Measurements from ENCODE around the gene NAA10.

NAA10 gene

DNA sequence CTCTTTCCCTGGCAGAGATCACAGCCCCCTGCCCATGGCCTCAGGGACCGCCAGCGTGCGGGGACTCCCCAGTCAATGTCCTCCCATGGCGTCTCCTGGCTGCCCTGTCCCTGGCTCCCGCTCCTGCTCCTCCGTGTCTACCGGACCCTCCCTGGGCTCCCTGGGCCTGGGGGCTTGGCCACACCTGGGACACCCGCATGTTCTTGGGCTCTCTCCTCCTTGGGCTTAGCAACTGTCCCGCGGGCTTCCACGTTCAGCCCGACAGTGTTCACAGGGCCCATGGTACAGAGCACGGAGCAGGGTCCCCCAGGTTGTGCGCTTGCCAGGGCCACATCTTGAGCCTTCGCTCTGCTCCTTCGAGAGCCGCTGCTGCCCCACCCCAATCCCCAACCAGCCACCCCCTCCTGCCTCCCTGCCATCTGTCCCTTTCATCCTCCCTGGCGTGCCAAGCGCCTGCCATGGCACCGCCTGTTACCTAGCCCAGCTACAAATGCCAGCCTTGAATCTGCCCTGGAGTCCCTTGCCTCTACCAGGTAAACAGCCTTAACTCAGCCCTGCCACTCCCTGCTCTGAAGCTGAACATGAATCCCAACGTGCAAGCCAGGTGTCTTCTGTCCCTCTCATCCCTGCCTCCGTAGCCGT, 26.5 kb downstream of the NAA10 start:
- no peak for DNase-seq

DNA sequence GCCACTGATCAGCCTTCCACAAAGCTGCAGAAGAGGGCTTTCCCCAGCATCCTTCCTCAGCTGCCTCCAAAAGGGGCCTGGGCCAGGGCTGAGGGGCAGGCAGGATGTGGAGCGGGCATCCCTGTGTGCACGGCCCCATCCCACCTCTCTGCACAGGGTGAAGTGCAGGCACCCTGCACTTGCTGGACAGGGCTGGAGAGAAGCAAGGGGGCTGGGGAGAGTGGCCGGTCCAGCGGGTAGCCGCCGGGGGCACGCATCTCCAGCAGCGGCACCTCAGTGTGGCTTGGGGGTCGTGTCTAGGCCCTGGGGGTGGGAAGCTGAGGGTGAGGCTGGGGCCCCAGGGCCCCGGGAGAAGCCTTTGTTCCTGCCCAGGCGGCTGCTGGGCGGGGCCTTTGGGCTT, 27.4 kb downstream of the NAA10 start:
- no peak for DNase-seq

DNA sequence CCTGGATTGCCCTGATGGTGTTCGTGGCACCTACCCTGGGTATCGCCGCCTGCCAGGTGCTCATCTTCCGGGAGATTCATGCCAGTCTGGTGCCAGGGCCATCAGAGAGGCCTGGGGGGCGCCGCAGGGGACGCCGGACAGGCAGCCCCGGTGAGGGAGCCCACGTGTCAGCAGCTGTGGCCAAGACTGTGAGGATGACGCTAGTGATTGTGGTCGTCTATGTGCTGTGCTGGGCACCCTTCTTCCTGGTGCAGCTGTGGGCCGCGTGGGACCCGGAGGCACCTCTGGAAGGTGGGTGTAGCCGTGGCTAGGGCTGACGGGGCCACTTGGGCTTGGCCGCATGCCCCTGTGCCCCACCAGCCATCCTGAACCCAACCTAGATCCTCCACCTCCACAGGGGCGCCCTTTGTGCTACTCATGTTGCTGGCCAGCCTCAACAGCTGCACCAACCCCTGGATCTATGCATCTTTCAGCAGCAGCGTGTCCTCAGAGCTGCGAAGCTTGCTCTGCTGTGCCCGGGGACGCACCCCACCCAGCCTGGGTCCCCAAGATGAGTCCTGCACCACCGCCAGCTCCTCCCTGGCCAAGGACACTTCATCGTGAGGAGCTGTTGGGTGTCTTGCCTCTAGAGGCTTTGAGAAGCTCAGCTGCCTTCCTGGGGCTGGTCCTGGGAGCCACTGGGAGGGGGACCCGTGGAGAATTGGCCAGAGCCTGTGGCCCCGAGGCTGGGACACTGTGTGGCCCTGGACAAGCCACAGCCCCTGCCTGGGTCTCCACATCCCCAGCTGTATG, 28.5 kb downstream of the NAA10 start:
- no peak for DNase-seq

DNA sequence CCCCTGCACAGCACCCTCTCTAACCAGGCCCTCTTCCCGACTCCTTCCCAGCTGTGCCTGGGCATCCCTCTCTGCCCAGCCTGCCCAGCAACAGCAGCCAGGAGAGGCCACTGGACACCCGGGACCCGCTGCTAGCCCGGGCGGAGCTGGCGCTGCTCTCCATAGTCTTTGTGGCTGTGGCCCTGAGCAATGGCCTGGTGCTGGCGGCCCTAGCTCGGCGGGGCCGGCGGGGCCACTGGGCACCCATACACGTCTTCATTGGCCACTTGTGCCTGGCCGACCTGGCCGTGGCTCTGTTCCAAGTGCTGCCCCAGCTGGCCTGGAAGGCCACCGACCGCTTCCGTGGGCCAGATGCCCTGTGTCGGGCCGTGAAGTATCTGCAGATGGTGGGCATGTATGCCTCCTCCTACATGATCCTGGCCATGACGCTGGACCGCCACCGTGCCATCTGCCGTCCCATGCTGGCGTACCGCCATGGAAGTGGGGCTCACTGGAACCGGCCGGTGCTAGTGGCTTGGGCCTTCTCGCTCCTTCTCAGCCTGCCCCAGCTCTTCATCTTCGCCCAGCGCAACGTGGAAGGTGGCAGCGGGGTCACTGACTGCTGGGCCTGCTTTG, 29.2 kb downstream of the NAA10 start:
- no peak for DNase-seq

DNA sequence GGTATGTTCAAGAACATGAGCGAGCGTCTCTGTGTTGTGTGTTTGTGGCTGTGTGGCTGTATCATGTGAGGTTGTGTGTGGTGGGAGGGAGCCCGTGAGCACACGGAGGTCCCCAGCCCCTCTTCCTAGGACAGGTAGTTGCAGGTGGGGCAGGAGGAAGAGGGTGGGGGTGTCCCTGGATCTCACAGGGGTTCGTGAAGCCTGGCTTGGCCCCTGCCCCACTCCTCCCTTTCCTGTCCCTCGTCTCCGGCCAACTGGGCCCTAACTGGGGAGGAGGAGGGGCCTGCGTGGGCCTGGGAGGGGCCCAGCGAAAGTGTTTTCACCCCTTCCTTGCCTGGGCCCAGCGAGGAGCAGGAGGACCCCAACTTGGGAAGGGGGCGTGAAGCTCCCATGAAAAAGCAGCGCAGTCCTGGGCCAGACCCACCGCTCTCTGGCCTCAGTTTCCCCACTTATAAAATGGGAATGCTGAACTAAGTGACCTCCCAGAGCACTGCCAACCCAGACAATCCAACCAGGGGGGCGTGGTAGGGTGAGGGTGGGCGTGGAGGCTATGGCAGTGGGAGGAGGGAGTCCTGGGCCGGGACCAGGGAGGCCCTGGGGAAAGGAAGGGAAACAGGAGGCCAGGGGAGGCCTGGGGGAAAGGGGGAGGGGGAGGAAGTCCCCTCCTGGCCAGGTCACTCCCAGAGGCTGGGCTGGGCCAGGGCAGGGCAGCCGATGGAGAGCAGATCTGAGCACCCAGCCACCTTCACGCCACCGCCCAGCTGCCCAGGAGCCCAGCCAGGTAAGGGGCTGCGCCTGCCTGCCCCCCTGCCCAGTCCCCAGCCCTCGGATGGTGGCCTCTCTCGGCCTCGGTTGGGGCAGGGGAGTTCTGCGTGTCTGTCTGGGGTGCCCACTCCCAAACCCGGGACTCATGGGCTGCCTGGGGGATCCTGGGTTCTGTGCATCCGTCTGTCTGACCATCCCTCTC, 30.6 kb downstream of the NAA10 start, which contains the start of gene AVPR2:
AVPR2 (plus strand) TSS at position 683 of the 967 bp plus-strand sequence. CDS start 473 bp downstream, outside the sequence.
- DNase-seq, result no peak

DNA sequence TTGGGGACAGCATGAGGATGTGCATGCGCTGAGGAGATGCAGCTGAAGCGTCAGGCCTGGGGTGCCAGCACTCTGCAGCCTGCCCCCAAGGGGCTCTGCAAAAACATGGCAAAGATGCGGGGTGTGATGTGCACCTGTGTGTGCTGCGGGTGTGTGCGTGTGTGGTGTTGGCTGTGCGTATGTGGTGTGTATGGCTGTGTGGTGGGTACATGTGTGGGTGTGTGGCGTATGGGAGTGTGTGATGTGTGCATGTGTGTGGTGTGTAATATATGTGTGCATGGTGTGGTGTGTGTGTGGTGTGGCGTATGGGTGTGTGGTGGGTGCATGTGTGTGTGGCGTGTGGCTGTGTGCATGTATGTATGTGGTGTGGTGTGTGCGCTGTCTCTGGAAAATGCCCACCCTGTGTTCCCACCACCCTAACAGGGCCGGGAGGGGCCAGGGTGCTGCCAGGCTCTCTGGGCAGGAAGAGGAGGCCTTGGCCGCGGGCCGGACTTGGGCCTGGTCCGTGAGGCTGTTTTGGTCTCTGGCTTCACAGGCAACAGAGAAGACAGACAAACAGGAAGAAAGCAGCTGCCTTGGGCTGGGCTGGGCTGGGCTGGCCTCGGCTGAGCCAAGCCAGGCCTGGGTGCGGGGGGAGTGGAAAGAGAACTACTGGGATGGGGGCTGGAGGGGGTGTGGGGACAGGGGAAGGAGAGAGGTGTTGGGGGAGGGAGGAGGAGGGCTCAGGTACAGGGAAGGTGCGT, 31.4 kb downstream of the NAA10 start:
- no peak for DNase-seq

DNA sequence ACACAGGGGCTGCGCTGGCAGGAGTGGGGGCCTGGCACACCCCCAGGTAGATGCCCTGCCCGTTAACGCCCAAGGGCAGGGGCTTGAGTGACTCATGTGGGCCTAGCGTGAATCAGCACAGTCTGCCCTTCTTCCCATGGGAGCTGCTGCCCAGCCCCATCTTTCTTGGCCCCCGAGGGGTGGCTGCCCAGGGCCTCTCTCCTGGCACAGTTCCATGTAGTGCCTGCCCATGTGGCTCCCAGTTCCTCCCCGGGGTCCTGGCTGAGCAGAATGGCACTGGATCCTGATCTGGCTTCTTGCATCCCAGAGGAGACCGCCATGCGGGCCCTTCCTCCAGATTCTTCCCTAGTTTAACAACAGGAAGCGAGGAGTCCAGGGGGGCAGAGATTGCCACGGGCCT, 32.5 kb downstream of the NAA10 start:
- DNase-seq, result peak; percentile 61

DNA sequence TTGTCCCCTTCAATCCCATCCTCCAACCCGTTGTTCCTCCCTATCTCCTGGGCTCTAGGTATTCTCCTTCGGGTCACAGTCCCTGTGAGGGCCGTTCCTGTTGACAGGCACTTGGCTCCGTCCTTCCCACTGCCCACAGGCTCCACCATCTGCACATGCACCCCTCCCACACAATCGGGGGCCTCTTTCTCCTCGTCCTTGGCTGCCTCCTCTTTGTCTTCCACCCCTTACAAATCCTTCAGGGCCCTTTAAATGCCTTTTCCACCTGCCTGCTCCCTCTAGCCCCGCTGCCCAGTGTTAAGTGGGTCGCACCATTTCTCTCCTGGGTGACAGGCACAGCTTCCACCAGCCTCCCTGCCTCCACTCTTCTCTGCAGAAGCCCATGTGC, 33.1 kb downstream of the NAA10 start:
- no peak for DNase-seq

DNA sequence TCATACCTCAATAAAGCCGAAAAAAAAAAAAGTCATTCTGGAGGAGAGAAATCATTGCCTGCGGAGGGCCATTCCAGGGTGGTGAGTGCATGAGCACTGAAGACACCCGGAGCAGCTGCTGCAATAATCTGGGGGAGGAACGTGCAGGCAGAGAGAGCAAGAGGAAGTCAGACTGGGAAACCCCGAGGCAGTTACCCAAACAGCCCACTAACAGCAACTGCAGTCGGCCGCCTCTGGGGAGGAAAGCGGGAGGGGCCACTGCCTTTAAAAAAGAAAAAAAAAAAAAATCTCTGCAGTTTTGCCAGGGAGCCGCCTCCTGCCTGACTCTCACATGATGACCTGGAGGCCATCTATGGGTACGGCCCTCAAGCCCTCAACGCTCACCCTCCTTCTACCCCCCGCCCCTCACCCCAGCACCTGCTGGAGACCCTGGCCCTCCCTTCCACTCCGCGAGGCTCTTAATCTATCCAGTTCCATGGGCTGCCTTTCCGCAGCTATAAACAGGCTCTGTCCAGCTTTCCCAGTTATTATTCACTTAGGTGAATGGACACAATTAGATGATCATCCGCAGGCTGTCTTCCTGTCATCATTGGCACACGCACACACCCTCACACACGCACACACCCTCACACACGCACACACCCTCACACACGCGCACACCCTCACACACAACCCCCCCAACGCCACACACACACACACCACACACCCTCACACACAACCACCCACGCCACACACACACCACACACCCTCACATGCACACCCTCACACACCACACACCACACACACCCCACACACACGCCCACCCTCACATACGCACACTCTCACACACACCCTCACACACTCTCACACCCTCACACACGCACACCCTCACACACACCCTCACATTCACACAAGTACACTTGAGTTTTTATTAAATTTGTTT, 33.7 kb downstream of the NAA10 start:
- DNase-seq, result peak; percentile 68

DNA sequence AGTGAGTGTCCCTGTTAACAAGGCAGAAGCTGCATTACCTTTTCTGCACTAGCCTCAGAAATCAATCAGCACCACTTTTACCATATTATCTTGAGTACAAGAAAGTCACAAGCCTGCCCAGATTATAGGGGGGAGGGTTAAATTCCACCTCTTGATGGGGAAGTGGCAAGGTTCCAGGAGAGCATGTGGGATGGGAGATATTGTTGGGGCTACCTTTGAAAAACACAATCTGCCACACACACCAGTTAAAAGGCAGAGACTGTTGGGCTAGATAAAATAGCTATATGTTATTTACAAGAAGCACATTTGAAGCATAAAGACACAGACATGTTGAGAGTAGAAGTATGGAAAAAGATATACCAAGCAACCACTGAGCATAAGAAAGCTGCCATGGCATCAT, 36.9 kb downstream of the NAA10 start:
- no peak for DNase-seq

DNA sequence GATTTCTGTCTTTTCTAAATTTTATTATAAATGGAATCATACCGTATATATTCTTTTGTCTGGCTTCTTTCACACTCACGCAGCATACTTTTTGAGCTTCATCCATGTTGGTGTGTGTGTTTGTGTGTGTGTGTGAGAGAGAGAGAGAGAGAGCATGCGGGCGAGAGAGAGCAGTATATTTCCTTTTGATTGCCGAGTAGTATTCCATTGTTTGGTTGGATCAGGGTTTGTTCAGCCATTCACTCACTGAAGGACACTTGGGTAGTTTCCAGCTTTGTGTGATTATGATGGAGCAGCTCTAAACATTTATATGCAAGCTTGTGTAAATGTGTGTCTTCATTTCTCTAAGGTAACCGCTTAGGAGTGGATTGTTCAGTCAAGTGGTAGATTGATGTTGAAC, 45.7 kb downstream of the NAA10 start:
- no peak for DNase-seq

DNA sequence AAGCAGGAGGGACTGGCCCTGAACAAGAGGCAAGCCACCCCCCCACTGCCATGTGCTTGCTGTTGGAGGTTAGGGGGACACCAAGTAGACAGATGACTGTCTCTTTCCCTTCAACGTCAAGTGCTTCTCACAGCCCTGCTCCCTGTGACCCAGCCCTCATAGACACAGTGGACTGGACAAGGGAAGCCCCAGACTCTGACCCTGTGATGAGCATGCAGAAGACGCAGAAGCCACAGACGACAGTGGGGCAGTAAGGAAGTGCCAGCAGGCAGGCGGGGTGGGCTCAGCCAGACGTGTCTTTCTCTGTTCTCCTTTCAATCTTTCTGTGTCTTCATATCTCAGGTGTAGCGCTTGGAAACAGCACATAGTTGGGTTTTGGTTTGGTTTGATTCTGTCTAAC, 46.5 kb downstream of the NAA10 start:
- DNase-seq, result no peak

DNA sequence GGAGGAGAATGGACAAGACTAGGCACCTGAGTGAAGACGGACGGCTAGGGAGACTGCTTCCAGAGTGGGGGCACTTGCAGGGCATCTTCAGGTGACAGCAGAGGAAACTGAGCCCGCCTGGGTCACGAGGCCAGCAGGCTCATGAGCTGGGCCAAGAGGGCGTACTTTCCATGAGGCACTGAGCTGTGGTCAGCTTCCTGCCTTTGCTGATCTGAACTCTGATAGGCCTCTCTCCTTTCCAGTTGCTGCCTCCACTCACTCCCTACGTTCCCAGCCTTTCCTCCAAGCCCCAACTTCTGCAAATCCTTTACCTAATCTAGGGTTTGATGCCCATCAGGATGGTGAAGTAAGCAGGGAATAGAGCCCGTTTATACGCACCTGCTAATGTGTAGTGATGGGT, 47.5 kb downstream of the NAA10 start:
- DNase-seq, result no peak

DNA sequence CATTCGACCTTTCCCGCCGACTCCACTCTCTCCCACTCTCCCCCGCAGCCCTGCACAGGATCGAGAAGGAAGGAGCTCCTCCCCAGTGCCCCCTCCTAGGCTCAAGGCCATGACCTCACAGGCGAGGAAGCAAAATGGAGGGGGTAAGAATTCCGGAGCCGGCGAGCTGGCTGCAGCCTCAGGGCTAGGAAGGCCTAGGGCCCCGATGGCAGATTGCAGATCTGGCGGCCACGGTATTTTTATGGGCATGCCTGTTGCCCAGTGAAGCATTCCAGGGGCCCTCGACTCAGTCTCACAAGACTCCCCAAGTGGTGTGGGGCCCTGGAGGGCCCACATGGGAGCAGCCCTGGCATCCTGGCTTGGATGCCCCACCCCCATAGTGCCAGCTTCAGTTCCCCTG, 47.9 kb downstream of the NAA10 start:
- DNase-seq, result peak; percentile 60

DNA sequence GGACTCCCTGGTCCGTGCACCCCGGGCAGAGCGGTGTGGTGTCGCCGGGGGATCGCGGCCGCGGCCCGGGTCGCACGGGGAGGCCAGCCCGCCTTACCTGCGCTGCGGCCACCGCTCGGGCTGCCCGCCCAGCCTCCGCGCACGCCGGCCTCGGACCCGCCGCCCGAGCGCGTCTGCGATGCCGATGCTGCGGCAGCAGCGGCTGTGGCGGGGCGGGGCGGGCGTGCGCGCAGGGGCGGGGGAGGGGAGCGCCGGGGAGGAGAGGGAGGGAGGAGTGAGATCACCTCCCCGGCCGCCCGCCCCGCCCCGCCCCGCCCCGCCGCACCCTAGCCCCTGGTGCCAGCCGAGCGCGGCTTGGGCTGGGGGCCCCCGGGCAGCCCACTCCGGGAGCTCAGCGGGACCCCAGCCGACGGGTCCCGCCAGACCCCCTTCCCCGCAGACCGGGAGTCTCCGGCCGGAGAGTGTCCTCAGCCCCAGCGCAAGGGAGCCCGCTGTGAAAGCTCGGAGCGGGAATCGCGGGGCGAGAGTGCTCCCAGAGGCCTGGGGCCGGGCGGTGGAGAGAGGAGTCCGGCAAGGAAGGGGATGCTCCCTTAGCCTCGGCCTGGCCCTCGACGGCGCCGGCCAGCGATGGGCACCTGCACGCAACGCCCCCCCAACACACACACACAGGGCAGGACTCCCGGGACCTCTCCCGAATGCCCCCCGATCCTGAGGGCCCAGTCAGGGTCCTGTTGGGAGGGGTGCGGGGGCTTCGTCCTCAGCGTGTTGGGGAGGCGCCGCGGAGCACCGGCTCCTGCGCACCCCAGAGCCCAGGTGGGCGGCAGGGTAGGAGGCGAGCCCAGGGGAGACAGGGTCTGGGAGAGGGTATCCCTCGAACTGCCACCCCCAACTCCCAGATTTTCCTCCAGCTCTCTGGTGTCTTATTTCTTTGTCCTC, 48.6 kb downstream of the NAA10 start, which contains the start of gene L1CAM:
L1CAM (minus strand) TSS at position 206 of the 936 bp plus-strand sequence. CDS start 10,337 bp downstream, outside the sequence.
- DNase-seq, result no peak

DNA sequence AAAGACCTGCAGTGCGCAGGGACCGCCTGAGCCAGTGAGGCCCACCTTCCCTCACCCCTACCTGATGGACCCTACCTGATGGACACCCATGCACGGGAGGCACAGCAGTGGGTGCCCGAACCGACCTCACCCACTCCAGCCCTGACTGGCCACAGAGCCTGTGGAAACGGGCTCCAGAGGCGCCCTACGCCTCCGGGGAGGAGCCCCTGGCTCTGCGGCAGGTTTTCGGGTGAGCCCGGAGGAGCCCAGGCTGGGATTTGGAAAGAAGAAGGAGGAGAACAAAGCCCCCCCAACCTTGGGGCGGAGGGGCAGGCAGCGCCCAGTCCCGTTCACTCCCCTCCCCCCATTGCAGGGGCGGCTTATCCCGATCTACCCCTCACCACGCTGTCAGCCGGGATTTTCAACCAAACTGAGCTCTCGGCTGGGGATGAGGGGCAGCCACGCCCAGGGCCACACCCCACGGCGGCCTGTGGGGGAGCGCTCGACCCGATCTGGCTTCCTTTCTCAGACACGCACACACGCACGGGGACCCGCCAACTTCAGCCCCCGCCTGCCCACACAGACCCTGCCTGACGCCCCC, 49.5 kb downstream of the NAA10 start:
- no peak for DNase-seq

DNA sequence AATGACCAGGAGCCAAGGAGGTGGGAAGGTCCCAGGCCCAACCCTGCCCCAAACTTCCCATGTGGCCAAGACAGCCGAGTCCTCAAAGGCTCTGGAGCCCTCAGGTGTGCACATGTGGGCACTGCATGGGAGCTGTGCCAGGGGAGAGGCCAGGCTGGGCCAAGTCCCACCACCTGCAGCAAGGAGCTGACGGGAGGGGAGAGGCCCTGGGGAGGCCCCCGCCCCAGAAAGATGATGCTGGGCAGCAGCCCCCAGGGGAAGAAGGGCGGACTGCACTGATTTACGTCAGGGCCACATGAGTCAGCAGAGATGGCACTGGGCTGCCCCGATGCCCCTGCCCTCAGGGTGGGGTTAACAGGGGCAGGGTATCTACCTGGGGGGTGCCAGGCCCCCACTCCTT, 50.2 kb downstream of the NAA10 start:
- DNase-seq, result no peak

DNA sequence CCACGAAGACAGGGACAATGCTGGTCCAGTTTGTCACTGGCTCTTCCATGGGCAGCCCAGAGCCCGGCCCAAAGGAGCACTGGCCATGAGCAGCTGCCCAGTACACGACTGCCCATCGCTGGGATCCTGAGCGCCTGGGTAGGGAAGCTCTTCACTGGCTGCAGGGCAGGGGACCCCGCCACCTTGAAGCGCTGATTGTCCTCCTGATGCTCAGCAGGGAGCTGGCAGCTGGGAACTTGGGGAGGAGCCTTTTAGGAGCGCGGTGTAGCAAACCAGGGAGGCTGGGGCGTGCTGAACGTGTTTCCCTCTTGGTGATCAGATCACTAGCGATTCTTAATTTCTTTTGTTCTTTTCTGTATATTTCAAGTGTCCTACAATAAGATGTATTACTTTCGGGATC, 50.7 kb downstream of the NAA10 start:
- DNase-seq, result no peak

DNA sequence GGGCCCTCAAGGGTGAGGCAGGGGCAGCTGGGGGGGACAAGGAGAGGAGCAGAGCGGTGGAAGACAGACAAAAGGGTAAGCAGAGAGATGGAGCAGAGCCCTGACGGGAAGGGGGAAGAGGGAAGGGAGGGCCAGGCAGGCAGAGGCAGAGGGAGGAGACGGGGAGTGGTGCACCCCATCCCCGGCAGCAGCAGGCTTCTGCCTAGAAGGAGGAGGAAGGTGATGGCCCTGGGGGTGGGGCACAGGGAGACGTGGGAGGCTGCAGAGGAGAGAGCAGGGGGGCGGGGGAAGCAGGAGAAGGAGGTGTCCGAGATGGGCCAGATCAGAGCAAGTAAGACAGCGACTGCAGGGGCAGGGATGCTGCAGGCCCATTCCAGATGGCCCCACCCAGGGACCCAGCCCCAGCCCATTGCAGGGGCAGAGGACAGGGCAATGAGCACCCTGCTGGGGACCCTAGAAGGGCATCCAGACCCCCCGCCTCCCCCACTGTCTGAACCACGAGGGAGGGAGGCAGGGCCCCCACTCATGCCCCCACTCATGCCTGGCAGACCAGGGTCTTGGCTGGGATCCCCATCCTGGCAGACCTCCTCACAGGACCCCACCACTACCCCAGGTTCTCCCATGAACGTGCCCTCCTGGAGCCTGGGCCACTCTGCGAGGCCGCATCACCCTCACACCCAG, 51.5 kb downstream of the NAA10 start:
- no peak for DNase-seq

All from T1000 (cell line).